Fibroblast of pulmonary artery (primary cell): ENCODE results near the gene THADA.
"Not testable (repeated sequence)": the region's sequence is repeated elsewhere in the genome, so short reads cannot be mapped to it uniquely, and the experiment has no call there.

Experiments
- DNase-seq: peaks from one replicate; pipeline ENCODE4 v3.0.0-alpha.2; 2010; ENCODE audit warnings: low read depth
- H3K4me3 ChIP-seq: replicated peaks from 2 replicates; pipeline ENCODE4 v1.5.1; 2011; ENCODE audit warnings: low read depth, mild to moderate bottlenecking, control low read depth, low read length, moderate library complexity
- TF ChIP-seq, protein P1 (sequence below): IDR thresholded peaks from 2 replicates; pipeline ENCODE4 v1.5.1; 2011; ENCODE audit warnings: mild to moderate bottlenecking, control low read depth, low read length, inconsistent platforms; ENCODE audit errors: missing control alignments

THADA gene

DNA sequence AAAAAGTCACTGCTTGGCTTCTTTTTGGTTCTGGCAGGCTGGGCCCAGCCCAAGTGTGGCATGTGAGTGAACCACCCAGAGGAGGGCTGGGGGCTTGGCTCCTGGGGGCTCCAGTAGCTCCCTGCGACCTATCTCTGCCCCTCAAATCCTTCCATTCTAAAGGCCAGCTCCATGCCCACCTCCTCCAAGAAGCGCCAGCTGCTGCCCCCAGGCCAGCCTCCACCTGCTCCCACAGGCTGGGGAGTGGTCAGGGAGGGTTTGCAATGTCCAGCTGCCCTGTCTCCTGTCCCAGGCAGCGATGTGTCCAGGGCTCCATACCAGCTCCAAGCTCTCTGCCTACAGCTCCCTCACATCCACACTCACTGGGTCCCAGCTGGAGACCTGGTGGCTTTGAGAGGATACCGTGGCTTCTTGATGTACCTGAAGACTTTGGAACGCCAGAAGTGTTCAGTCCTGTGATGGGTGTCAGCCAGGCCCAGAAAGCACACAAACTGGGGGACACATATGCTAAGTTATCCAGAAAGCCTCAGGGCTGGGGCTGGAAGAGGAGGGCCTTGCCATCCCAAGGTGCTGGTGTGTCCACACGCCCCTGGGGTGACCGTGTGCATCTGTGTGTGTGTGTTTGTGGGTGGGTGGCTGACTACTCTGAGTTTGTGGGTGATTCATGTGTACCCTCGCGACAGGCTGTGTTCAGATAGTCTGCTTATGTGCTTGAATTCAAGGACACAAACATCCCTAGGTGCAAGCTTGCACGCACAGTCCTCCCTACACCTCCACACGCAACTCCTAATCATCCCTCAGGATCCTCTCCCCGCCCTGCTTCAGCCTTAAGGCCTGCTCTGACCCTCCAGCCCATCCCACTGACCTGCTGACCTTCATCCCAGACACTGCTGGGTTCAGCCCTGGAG is 402.8 kb downstream of the THADA start:
- TF ChIP-seq, protein P1, sequence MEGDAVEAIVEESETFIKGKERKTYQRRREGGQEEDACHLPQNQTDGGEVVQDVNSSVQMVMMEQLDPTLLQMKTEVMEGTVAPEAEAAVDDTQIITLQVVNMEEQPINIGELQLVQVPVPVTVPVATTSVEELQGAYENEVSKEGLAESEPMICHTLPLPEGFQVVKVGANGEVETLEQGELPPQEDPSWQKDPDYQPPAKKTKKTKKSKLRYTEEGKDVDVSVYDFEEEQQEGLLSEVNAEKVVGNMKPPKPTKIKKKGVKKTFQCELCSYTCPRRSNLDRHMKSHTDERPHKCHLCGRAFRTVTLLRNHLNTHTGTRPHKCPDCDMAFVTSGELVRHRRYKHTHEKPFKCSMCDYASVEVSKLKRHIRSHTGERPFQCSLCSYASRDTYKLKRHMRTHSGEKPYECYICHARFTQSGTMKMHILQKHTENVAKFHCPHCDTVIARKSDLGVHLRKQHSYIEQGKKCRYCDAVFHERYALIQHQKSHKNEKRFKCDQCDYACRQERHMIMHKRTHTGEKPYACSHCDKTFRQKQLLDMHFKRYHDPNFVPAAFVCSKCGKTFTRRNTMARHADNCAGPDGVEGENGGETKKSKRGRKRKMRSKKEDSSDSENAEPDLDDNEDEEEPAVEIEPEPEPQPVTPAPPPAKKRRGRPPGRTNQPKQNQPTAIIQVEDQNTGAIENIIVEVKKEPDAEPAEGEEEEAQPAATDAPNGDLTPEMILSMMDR: no peak
- H3K4me3 ChIP-seq: no peak overlapping the region
- no peak for DNase-seq

DNA sequence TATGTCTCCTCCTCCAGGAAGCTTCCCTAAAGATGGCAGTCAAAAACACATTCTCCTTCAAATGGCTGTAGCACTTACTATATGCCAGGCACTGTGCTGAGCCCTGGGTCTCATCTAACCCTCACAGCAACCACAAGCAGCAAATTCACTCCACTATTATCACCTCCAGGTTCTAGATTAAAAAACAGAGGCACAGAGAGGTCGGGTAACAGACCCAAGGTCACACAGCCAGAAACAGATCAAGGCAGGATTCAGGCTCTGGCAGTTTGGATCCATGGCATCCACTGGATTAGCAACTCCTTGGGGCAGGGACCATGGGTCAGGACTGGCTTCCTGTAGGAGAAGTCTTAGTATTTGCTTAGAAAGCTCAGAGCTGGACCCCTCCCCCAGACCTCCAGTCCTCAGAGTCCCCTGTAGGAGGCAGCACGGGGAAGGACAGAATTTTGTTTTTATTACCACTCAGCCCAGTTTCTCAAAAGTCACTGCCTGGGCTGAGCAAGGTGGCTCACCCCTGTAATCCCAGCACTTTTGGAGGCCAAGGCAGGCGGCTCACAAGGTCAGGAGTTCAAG is 403.8 kb downstream of the THADA start:
- H3K4me3 ChIP-seq: no peak overlapping the region
- no peak for DNase-seq
- TF ChIP-seq, protein P1: peak; percentile 37

DNA sequence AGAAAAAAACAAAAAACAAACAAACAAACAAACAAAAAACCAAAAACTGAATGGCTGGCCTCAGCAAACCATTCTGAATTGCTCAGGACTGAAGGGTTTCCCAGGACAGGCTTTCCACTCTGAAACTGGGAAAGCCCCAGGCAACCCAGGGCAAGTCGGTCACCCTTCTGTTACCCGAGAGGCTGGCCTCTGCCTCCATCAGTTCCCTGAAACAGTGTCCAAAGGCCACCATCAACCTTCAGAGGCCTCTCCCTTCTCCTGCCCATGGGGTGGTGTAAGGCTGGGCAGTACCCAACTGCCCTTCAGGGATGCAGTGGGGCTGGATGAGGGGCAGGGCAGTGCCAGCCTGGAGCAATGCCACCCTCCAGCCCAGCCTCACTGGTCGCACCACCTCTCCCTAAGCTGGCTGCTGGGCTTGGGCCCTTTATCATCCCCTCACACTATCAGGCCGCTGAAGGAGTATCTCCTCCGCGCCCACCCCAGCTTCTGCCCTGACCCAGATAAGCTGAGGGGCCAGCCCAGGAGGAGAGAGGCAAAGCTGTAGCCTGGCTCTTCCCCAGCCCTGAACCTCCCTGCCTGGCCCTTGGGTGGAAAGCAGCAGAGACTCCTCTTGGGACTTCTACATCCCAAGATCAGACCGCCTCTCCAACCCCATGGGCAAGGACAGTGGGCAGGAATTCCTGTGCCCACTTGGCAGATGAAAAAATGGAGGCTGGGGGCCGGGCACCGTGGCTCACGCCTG is 405.4 kb downstream of the THADA start:
- DNase-seq: no peak
- TF ChIP-seq, protein P1: no peak

DNA sequence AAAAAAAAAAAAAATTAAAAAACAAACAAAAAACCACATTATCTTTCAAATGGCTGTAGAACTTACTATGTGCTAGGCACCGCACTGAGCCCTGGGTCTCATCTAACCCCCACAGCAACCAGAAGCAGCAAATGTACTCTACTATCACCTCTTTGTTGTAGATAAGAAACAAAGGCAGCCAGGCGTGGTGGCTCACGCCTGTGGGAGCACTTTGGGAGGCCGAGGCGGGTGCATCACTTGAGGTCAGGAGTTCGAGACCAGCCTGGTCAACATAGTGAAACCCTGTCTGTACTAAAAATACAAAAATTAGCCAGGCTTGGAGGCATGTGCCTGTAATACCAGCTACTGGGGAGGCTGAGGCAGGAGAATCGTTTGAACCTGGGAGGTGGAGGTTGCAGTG is 406.0 kb downstream of the THADA start:
- DNase-seq, H3K4me3 ChIP-seq: not testable (repeated sequence)

More for the DNA sequence above, 405.4 kb downstream of the THADA start:
- H3K4me3 ChIP-seq: no peak overlapping the region

DNA sequence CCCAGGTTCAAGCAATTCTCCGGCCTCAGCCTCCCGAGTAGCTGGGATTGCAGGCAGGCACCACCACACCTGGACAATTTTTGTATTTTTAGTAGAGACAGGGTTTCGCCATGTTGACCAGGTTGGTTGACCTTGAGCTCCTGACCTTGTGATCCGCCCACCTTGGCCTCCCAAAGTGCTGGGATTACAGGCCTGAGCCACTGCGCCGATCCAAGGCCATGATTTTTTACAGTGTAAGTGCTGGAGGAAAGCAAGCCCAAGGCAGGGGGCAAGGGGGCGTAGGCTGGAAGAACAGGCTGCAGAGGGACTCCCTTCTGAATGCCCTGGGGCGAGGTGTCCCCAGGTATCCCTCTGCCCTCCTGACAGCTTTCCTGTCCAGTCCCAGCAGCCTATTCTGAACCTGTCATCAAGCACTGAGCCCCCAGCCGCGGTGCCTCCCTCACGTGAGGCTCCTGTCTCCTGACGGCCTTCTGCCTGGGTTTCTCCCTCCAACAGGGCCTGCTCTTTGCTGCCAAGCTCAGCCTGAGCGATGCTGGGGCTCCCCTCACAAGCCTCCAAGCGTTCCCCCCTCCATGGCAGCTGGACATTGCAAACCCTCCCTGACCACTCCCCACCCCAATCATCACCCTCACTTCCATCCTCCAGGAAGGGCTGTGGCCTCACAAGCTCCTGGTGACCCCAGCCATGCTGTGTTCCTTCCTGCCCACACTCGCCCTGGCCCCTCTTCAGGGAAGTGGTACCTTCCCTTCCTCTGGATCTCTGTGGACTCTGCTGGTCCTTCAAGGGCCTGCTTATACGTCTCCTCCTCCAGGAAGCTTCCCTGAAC is 407.1 kb downstream of the THADA start:
- H3K4me3 ChIP-seq: no peak overlapping the region
- TF ChIP-seq, protein P1: no peak
- no peak for DNase-seq

DNA sequence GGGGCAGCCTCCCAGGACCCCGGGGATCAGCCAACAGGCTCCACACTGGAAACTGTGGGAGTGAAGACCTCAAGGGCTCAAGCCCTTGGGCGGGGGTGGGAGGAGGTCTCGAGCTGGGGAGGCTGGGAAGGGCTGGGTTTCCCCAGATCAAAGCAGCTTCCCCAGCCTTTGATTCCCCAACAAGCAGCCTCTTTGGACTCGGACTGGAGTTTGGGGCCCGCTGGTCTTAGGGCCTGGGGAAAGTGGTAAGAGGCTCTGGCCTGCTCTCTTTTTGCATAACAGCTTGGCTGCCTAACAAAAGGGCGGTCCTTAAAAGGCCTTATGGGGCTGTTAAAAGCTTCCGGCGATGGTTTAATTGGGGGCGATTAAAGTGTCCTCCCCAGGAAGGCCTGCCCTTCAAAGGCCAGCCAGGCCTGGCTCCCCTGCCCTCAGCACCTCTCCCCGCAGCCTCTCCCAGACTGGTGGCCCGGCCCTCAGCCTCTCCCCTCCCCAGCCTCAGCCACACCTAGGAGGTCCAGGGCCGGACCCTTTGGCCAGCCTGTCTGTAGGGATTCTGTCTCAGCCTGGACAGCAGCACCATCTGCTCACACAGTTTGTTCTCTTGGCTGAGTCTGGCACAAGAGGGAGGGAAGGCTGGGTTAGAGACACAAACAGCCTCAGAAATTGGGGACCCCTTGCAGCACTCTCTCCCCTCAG is 409.0 kb downstream of the THADA start:
- TF ChIP-seq, protein P1: no peak
- DNase-seq: no peak

More for the DNA sequence above, 409.0 kb downstream of the THADA start:
- H3K4me3 ChIP-seq: no peak overlapping the region
